T-helper 2 cell (primary cell): ENCODE data around the gene ZNF444.

Source experiments
- DNase-seq, 5 experiments: peaks; one replicate each; pipeline versions ENCODE4 v3.0.0 to v3.0.0-alpha.2; 2012 to 2022

Gene ZNF444

DNA sequence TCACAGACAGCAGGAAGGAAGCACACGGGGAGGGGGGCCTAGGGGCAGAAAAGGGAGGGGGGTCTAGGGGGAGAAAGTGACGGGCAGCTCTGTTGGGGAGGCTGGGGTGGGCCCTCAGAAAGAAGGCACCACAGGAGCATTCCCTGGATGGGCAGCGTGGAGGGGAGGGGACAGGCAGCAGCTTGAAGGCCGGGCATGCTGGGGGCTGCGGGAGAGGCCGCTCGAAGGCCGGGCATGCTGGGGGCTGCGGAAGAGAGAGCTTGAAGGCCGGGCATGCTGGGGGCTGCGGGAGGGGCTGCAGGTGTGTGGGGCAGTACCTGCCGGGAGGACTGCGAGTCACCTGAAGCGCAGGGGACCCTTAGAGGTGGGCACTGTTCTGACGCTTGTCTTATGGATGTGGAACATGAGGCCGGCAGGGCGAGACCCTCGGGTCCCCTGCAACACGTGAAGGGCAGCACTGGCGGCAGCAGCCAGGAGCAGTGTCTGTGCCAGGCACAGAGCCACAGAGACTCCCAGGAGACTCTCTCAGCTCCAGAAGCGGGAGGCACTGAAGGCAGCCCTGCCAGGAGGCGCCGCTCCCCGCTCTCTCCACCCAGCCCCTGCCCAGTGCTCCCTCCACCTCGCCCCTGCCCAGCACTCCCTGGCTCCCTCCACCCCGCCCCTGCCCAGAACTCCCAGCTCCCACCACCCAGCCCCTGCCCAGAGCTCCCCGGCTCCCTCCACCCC lies 33.3 kb upstream of the ZNF444 start:
- no peak for DNase-seq

DNA sequence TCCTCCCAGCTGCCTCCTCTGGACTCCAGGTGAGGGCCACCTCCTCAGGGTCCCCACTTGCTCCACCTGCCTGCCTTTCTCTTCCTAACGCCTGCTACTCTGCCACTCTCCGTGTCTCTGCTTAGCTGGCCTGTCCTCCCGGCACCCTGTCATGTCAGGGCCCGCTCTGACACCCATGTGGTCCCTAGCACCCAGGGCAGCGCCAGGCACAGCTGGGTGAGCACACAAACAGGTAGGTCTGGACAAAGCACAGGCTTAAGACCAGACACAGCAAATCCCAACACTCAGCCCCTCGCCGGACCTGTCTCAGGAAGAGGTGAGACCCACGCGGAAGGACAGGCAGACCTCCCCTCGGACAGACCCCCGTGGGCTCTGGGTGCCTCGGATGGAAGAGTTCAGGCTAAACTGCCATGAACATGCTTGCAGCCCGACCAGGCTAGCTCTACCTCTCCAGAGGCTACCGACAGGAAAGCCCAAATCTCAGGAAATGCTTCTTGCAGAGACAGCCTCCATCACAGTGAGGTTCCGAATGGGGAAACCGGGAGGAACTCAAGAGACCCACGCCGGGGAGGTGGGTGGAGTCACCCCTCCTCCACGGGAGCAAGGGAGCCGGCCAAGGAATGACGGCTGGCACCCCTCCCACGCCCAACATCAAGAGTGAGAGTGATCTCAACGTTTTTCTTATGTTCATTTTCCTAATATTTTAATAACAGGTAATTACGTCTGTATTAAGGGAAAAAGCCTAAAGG lies 32.5 kb upstream of the ZNF444 start:
- DNase-seq = no peak

DNA sequence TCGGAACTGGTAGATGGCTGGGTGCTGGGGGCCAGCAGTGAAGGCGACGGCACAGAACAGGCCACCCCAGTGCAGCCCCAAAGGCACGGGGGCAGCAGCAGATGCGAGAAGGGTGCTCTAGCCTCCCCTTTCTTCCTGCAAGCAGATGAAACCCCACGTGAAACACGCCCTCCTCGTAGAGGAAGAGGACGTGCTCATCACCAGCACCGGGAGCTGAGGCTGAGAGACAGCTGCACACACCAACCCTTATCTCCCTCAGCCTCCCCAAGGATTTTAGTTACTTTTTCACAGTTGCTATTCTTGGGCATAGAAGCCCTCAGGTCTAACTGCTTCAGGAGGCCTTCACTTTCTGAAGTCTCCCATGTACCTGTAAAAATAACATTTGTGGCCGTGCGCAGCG lies 31.9 kb upstream of the ZNF444 start:
- DNase-seq = no peak

DNA sequence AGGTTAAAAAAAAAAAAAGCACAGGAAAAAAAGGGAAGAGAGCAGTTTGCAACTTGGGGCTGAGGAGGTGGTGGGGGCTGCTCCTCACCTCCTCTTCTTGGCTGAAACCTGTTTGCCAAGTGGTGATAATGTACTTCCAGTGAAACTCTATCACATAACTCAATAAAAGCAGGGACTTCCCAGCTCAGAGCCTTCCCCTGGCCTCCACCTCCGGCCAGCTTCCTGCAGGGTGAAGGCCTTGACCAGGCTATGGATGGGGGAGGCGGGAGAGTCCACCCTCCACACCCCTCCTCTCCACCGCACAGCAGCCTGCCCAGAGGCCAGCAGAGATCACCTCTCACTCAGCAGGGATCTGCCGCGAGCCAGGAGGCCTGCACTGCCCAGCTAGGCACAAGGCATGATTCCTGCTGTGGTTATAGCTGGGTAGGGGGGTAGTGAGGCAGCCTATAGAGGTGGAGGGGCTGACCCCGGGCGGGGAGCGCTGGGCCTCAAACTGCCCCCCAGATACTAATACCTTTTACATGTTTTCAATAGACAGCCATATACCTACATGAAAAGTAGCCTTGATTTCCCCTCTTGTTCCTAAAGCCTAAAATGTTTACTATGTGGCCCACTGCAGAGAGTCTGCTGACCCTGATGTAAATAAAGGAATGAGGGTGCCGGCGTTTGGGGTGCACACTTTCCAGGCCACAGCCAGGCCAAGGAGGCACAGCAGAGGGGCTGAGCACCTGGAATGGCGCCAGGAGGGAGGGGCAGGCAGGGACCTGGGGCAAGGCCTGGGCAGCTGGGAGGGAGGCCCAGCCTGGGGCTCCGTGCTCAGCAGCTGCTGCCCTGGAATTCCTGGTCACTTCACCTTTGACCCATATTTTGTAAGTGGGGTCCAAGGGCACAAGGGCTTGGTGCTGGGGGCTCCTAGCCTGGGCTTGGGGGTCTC lies 30.3 kb upstream of the ZNF444 start:
- DNase-seq = no peak

DNA sequence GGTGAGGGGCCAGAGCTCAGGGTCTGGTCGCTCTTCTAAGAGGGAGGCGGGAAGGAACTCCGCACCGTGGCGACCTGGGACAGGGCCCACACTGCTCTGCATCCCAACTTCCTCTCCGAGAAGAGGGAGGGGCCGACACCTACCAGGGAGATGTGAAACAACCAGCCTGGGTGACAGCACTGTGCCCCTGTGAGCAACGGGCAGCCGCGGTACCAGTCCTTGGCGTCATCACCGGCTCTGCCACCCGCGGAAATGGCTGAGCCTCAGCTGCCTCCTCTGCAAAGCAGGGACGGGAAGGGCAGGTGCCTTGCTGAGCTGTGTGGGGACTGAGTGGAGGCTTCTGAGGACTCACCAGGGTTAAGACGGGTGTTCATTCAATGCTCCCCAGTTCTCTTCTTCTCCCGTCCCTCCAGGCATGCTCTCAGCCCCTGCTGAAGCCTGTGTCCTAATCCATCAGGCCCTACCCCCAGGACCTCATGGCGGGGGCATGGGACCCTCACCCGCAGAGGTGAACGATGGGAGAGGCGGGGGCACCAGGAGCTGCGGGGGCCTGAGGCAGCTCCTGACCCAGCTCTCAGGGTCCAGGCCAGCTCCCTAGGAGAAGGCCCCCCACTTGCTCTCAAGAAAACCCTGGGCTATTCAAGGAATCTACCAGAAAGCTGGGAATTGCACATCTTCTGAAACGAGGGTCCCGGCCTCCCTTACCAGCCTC lies 29.3 kb upstream of the ZNF444 start:
- DNase-seq = peak in 2 of 5 experiments; percentile 30 to 48

DNA sequence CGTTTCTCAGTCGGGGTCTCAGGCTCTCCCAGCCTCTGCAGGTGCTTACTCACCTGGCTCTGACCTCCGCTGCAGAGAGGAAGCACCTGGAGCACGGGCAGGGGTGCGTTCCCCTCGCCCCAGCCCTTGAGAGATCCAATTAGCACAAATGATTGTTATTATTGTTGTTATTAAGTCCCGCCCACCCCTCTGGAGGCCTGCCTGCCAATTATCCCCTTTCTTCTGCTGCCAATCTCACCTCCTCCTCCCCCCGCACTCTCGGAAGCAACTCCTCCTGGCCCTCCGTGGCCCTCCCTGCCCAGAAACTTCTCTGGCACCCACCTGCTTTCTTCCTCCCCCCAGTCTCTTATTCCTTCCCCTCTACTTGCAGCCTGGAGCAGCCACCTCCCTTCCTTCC lies 28.8 kb upstream of the ZNF444 start:
- no peak for DNase-seq

DNA sequence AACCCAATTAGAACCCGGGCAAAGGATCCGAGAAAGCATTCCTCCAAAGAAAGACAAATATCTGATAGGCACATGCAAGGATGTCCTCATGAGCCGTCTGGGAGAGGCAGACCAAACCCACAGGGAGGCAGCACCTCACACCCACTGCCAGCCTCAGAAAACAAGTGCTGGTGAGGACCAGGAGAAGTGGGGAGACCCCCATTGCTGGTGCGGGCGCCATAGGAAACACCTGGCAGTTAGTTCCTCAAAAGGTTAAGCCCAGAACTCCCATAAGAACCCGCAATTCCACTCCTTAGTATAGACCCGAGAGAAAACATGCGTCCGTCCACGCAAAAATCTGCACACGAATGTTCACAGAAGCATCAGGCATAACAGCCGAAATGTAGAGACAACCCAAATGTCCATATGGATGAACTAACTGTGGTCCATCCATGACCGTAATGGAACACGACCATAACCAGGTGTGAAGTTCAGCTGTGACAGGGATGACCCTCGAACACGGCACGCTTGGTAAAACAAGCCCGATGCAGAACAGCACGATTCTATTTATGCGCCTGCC lies 27.9 kb upstream of the ZNF444 start:
- DNase-seq = no peak

DNA sequence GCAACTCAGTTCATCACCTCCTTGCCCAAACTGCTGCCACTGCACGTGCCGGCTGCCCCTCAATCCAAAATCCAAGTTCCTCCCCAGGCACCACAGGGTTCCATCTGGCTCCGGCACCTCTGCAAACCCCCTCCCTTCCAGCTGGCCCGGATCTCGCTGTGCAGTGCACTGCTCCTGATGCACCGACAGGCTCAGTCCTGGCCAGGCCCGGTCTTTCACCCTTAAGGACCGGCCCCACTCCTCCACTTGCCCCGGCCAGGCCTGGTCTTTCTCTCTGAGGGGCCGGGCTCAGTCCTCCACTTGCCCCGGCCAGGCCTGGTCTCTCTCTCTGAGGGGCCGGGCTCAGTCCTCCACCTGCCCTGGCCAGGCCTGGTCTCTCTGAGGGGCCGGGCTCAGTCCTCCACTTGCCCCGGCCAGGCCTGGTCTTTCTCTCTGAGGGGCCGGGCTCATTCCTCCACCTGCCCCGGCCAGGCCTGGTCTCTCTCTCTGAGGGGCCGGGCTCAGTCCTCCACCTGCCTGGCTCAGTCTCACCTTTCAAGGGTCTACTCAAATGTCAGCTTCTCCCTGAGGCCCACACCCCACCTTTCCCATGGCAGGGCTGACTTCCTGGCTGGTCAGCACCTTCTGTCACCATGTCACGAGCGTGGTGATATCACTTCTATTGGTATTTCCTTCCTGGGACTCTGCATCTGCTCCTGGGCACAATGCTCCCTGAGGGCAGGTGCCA lies 26.9 kb upstream of the ZNF444 start:
- no peak for DNase-seq

DNA sequence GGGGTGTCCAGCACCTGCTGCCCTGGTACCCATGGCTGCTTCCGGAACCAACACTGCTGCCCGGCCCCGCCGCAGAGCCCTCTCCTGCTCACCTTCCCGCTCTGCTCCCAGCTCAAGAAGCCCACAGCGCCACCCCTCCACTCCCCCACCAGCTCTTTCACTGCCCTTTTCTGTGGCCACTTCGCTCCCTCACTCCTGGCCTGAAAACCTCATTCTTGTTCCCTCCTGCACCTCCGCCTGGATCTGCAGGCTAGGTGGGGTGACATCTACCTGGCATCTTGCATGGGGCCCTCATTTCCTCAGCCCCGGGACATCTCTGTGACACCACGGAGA lies 26.3 kb upstream of the ZNF444 start:
- no peak for DNase-seq

DNA sequence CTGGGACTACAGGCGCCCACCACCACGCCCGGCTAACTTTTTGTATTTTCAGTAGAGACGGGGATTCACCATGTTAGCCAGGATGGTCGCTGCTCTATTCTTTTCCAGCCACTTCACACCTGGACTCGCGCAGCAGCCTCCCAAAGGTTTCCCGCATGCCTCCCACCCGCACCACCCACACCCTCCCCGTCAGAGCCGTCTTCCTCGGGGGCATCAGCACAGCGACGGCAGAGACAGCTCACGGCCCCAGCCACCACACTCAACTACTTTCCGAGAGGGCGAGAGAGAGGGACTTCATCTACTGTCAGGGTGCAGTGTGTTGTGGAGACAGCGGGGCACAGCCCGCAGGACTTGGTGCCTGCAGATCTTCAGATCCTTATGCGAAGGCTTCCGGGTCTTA lies 25.6 kb upstream of the ZNF444 start:
- no peak for DNase-seq

DNA sequence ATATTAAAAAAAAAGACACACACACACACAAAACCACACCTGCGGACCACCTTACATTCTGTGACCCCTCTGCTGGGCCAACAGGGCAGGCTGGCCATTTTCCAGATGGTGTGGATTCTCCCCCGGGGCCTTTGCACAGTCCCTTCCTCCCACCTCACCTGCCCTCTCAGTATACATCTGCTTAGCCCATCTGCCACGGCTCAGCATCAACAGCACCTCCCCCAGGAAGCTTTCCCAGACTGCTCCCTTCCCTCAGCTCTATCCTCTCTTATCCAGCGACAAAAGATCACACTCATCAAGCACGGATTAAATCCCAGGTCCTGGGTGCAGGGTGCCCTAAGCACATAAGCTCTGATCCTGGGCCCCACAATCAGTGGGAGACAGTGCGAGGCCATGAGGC lies 24.5 kb upstream of the ZNF444 start:
- DNase-seq = no peak

DNA sequence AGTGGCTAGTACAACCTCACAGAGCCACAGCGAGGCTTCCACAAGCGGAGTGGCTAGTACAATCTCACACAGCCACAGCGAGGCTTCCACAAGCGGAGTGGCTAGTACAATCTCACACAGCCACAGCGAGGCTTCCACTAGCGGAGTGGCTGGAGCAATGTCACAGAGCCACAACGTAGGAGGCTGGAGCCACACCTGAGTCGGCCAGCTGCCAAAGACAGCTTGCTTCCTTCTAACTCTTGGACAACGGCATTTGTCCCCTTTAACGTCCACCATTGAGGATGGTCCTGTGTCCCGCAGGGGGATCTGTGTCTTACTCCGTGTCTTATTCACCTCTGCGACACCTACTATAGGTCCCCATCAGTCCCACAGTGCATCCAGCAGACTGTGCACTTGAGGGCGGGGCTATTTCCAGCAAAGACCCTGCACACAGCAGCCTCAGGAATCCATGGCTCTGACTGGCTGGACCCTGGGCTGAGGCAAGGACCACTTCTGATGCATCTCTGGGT lies 23.7 kb upstream of the ZNF444 start:
- no peak for DNase-seq

DNA sequence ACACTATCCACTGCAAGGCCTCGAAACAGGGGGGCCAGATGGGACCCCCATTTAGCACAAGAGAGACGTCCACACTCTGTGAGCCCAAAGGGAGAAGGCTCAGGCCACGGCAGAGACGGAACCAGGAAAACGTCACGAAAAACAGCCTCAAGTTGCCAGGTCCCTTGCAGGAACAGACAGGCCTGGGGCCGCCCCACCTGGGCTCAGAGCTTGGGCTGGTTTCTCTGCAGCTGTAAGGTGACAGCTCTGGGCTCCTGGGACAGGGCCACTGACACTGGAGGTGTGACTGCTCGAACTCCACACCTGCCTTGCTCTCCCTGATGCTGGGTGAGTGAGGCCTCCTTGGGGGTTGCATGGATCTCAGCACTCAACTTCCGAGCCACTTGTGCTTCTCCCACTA lies 23.2 kb upstream of the ZNF444 start:
- no peak for DNase-seq

DNA sequence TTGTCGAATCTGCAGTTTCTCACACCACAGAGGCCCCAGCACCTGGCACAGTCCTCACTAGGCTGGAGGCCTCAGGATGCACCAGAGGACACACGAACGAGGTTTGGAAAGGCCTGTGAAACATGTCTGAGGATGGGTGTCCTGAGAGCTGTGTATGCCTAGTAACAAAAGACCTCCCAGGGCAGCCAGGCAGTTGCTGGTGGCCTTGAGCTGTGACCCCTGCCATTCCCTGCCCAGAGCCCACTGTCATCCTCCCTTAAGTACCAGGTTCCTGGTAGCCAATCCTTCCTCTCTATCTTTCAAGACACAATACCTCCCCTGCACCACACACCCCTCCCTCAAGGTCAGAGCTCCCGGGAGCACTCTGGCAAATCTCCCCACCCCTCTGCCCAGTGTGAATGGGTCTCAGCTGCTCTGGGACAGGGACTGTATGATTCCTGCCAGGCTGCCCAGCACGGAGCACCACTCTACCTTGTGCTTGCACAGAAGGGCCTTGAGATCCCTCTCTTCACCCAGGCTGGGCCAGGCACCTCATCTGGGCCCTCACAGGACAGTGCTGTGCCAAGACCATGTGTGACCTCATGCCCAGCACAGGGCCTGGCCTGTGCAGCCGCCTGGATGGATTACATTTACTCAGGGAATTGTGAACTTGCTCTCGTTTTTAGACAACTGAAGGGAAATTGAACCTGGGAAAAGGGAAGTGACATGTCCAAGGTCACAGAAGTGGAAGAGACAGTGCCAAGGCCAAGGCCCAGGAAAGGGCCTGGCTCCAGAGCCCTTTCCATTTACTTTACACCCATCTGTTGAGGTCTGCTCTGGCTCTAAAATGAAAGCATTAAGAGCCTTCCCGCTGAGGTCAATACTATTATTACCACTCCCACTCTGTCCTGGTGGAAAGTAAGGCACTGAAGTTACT lies 22.2 kb upstream of the ZNF444 start:
- no peak for DNase-seq

DNA sequence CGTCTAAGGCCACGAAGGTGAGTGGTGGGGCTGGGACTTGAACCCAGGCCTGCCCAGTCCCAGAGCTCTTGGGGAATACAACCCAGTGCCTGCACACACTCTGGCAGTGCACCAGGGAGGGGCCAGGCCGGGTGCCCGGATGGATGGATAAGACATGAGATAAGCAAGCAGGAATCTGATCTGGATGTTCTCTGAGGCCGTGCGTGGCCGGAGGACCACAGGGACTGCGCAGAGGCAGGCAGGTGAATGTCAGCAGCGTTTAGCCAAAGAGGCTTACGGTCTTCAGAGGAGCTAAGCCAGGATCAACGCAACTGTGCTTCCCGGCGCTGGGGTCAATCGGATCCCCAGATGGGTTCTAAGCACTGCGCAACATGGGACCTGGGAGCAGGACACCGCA lies 21.5 kb upstream of the ZNF444 start:
- no peak for DNase-seq

DNA sequence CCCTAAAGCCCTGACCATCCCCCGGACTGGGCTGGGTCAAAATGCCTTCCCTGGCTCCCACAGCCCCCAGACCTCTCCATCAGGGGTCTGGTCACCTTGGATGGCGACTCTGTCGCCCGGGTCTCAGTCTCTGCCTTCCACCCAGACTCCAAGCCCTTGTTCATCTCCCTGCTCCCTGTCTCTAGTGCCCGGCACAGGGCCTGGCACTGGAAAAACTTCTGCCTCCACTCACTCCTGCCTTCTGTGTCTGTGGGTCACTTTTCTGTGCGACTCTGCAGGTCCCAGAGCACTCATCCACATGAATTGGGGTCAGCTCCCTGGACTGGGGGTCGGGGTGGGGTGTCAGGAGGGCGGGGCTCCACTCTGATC lies 21.1 kb upstream of the ZNF444 start:
- no peak for DNase-seq

DNA sequence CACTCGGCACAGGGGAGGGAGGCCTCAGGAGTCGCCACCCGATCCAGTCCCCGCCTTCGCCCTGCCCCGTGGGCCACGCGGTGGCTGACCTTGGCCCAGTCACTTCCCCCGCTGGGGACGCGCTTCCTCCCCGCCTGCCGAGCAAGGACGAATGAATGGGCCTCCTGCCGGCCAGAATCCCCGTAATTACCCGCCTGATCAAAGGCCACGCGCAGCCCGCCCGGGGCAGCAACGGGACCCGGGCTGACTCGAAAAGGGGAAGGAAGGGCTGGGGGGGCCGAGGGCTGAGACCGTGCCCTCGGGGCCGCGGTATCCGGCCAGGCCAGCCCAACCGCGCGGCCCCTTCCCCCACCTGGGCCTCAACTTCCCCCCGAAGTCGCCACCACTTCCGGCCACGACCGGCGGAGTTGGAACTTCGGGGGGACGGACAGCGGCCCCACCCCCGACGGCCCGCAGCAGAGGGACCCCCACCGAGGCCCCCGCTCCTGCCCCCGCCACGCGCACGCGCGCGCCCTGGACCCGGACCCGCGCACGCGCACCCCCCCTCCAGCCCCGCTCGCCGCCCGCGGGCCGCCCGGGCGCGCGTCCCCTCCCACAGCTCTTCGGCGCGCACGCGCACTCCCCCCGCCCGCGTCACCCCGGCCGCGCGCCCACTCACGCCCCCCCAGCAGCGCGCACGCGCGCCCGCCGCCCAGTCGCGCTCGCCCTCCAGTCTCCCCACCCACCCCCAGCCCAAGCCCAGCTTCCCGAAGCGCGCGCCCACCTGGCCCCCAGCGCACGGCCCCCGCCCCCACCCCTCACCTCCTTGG lies 20.5 kb upstream of the ZNF444 start:
- peak; percentile 64 to 91 (median 77) for DNase-seq

DNA sequence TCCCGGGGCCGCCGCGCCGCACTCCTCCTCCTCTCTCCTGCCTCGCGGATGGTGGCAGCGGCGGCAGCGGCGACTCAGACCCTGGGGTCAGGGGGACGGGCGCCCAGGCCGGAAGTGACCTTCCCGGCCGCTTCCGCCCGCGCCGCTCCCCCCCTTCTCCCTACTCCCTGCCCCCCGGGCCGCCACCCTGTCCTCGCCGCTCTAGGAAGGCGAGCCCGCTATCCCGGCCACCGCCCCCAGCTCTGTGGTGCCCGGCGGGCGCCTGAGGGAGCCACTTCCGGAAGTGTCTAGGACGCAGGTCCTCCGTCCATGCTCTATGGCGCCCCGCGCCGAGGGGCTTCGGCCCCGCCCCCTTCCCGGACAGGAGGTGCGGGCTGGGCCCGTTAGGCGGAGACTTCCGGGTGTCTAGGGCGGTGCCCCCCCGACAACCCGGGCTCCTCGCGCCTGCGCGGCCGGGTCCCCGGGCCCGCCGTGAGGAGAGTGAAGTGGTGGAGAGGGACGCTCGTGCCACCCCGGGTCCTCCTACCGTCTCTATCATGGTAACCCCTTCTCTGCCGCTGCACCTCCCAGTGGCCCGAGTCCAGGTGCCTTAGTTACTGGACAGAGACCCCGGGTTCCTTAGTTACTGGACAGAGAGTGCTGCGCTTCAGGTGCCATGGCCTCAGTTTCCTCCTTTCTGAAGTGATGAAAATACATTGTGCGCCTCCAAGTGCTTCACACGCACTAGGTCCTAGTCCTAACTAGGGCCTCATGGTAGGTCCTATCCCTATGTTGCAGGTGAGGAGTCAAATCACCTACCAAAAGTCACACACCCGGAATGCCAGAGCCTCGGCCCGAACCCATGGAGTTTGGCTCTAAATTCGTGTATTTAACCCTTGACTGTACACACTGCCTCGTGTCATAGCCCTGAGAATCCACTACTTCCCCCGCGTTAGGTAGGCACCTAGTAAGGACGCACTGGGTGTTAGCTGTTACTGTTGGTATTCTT lies 19.6 kb upstream of the ZNF444 start, which contains the start of gene ZNF787:
Gene ZNF787, minus strand, starts transcription at position 116 of the 988 bp plus-strand sequence. CDS start 18,078 bp downstream, outside the sequence.
- DNase-seq = peak; percentile 90 to 98 (median 96)
